ENCODE measurements around the gene TMEM234.
A peak's percentile ranks its signal among the peaks of the same experiment; 100 is the strongest.

The TMEM234 gene

DNA sequence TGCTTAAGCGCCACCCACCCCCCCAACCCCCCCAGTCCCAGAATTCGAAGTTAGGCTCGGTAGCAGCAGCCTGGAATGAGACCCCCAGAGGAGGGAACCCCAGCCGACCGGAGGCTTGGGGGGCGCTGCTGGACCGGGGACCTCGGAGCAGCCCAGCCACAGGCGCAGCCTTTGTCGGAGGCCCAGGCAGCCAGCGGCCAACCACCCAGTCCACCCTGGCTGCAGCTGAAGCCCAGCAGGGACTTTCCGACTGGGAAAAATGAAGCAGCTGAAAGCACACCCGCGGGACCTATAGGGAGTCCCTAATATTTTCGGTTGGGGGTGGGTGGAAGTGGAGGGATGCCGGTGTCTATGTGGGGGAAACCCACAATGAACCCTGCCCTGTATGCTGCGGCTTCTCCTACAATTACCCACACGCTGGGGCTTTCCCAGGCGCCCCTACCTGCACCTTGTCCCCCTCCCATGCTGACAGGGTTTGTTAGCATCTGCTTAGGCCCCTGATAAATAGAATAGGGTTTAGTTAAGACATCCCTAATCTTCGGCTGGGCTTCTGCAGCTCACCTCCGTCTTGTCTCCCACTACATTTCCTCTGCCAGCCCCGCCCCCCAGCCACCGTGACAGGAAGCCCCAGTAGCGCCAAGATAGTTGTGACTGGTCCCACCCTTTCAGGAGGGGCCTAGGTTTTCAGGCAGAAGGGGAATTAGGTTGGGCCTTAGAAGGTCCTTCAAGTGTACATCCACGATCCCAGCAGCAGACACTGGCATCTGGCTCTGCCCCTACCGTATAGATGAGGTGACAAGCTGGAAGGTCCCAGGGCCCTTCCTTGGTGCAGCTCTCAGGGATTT, 20.9 kb downstream of the TMEM234 start:
- no peaks in the 10 kb centered on the region for H3K9me3 ChIP-seq (ENCODE audit: low read length)
- H3K4me3 ChIP-seq (ENCODE audit: low read length) = peak overlapping the region; percentile 49
- H2AFZ ChIP-seq (ENCODE audit: low read depth, low read length) = peak overlapping the region; percentile 34
- peaks cover 15% of the 10 kb centered on the region for H3K36me3 ChIP-seq (ENCODE audit: insufficient read depth, low read length)
- peaks cover 36% of the 10 kb centered on the region for H3K4me1 ChIP-seq (ENCODE audit: insufficient read depth, low read length)
- H3K27me3 ChIP-seq (ENCODE audit: insufficient read depth, low read length) = no peaks in the 10 kb centered on the region

DNA sequence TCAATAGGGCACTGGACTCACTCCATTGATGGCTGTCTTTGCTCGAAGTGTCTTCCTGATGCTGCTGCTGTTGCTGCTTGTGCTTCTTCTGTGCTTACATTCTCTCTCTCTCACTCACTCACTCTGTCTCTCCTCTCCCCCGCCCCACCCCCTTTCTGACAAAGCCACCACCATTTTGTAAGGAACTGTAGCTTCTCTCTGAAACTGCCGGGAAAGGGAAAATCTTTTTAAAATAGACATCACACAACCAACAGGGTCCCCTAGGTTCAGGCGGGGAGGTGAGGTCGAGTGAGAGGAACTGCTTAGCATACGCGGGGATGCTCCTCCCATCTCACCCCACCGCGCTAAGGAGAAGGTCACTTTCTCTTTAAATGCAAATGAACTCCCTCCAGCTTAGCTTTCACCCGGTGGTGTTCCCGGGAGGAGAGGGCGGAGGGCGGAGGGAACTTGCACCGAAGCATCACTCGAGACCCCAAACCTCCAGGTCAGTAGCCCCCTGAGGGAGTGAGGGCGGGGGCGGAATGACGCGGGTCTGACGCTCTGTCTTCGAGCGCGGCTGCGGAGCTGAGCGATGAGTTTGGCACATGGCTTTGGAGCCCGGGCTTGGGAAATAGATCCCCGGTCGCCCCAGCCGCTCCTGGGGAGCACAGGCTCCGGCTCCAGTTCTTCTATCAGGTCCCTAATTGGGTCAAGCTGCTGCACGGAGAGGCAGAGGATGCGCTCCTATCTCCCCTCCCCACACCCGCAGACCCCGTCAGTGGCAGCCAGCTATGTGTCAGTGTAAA, 21.7 kb downstream of the TMEM234 start, which contains the start of gene CCDC28B:
Gene CCDC28B (plus strand): TSS at position 370 of the 785 bp plus-strand sequence. CDS start 1,341 bp downstream, outside the sequence.
- H3K36me3 ChIP-seq (ENCODE audit: insufficient read depth, low read length) = peaks cover 23% of the 10 kb centered on the region
- no peaks in the 10 kb centered on the region for H3K9me3 ChIP-seq (ENCODE audit: low read length)

GRCh38 chr1:32199717-32200072, 22.5 kb downstream of the TMEM234 start:
- Histone ChIP-seq H3K4me1 (ENCODE audit: insufficient read depth, low read length) (peaks cover 36% of the 10 kb centered on the region), H2AFZ (ENCODE audit: low read depth, low read length) (no peak overlapping the region), H3K9me3 (ENCODE audit: low read length) (no peaks in the 10 kb centered on the region), H3K36me3 (ENCODE audit: insufficient read depth, low read length) (peaks cover 30% of the 10 kb centered on the region), H3K4me3 (ENCODE audit: low read length) (peak overlapping the region; percentile 49), H3K27me3 (ENCODE audit: insufficient read depth, low read length) (no peaks in the 10 kb centered on the region)

More for the DNA sequence above, 21.7 kb downstream of the TMEM234 start, which contains the start of gene CCDC28B:
- peak within 1 kb of the TSS; percentile 58 for H2AFZ ChIP-seq (ENCODE audit: low read depth, low read length)
- H3K4me3 ChIP-seq (ENCODE audit: low read length) = peak within 1 kb of the TSS; percentile 49
- peaks cover 36% of the 10 kb centered on the region for H3K4me1 ChIP-seq (ENCODE audit: insufficient read depth, low read length)
- no peaks in the 10 kb centered on the region for H3K27me3 ChIP-seq (ENCODE audit: insufficient read depth, low read length)

- no peaks in the 10 kb centered on the region for H3K9me3 ChIP-seq (ENCODE audit: low read length)
- H3K36me3 ChIP-seq (ENCODE audit: insufficient read depth, low read length) = peaks cover 33% of the 10 kb centered on the region
- H2AFZ ChIP-seq (ENCODE audit: low read depth, low read length) = no peak overlapping the region
- no peak overlapping the region for H3K4me3 ChIP-seq (ENCODE audit: low read length)
- H3K4me1 ChIP-seq (ENCODE audit: insufficient read depth, low read length) = peaks cover 36% of the 10 kb centered on the region
- H3K27me3 ChIP-seq (ENCODE audit: insufficient read depth, low read length) = no peaks in the 10 kb centered on the region
Observed at GRCh38 chr1:32199043-32199716, 23.0 kb downstream of the TMEM234 start.

DNA sequence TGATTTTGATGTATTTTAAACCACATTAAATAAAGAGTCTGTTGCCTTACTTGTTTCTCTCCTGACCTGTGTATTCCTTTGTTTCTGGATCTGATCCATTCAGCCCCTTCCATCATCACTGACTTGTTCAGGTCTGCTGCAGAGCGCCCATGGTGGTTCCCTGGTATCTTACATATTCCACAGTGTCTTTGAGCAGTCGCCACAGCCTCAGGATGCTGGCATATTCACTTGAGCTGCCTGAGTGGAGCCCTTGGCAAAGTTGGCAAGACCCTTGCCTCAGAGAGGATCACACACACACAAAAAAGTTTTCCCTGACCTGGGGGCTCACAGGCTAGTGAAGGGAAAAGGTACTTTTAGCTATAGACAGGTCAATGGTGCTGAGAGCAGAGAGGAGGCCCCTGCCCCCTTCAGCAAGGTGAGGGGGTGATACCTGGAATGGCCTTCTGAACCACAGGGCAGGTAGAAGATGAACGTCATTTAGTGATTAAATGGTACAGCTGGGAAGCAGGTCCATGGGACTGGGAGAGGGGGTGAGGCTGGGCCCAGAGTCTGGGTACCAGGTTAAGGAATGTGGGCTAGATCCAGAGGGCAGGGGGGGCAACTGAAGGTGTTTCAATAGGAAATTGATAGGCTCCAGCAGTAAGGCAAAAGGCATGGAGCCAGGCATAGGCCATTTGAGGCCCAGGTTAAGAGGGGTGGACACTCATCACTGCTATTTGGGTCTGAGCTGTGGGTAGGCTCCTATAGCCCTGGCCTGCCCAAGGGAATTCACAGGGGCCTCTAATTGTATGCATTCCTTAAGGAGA, 23.7 kb downstream of the TMEM234 start:
- peaks cover 36% of the 10 kb centered on the region for H3K4me1 ChIP-seq (ENCODE audit: insufficient read depth, low read length)
- H3K9me3 ChIP-seq (ENCODE audit: low read length) = no peaks in the 10 kb centered on the region
- H3K27me3 ChIP-seq (ENCODE audit: insufficient read depth, low read length) = no peaks in the 10 kb centered on the region
- no peak overlapping the region for H2AFZ ChIP-seq (ENCODE audit: low read depth, low read length)
- peaks cover 39% of the 10 kb centered on the region for H3K36me3 ChIP-seq (ENCODE audit: insufficient read depth, low read length)
- H3K4me3 ChIP-seq (ENCODE audit: low read length) = no peak overlapping the region

DNA sequence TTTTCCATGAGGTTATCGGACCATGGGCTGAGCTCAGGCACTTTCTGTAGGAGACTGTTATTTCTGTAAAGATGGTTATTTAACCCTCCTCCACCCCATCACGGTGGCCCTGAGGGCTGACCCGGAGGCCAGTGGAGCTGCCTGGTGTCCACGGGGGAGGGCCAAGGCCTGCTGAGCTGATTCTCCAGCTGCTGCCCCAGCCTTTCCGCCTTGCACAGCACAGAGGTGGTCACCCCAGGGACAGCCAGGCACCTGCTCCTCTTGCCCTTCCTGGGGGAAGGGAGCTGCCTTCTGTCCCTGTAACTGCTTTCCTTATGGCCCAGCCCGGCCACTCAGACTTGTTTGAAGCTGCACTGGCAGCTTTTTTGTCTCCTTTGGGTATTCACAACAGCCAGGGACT, 24.3 kb downstream of the TMEM234 start:
- Histone ChIP-seq H3K4me3 (ENCODE audit: low read length) (no peak overlapping the region), H3K27me3 (ENCODE audit: insufficient read depth, low read length) (no peaks in the 10 kb centered on the region), H3K4me1 (ENCODE audit: insufficient read depth, low read length) (peaks cover 36% of the 10 kb centered on the region), H2AFZ (ENCODE audit: low read depth, low read length) (no peak overlapping the region), H3K9me3 (ENCODE audit: low read length) (no peaks in the 10 kb centered on the region), H3K36me3 (ENCODE audit: insufficient read depth, low read length) (peaks cover 45% of the 10 kb centered on the region)

DNA sequence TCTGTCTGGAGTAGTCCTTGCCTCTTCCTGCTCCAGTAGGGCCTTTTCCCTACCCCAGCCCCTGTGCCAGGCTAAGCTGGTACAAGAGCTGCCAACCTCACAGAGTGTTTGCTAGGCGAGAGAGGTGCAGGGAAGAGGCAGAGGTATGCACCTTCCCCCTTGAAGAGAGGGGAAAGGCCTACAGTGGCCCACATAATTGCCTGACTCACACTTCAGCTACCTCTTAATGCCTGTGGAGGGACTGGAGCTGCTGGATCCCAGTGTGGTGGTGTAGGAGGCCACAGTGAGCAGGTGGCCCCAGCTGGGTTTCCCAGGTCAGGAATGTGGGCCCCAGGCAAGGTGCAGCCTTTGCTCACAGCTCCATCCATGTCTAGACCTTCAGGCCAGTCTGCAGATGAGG, 25.1 kb downstream of the TMEM234 start:
- peaks cover 36% of the 10 kb centered on the region for H3K4me1 ChIP-seq (ENCODE audit: insufficient read depth, low read length)
- no peak overlapping the region for H3K4me3 ChIP-seq (ENCODE audit: low read length)
- no peaks in the 10 kb centered on the region for H3K9me3 ChIP-seq (ENCODE audit: low read length)
- no peaks in the 10 kb centered on the region for H3K27me3 ChIP-seq (ENCODE audit: insufficient read depth, low read length)
- peaks cover 53% of the 10 kb centered on the region for H3K36me3 ChIP-seq (ENCODE audit: insufficient read depth, low read length)
- H2AFZ ChIP-seq (ENCODE audit: low read depth, low read length) = no peak overlapping the region

GRCh38 chr1:32195972-32196823, 26.0 kb downstream of the TMEM234 start:
- Histone ChIP-seq H3K4me1 (ENCODE audit: insufficient read depth, low read length) (peaks cover 29% of the 10 kb centered on the region), H3K9me3 (ENCODE audit: low read length) (no peaks in the 10 kb centered on the region), H3K4me3 (ENCODE audit: low read length) (no peak overlapping the region), H3K36me3 (ENCODE audit: insufficient read depth, low read length) (peaks cover 62% of the 10 kb centered on the region), H2AFZ (ENCODE audit: low read depth, low read length) (no peak overlapping the region), H3K27me3 (ENCODE audit: insufficient read depth, low read length) (no peaks in the 10 kb centered on the region)

DNA sequence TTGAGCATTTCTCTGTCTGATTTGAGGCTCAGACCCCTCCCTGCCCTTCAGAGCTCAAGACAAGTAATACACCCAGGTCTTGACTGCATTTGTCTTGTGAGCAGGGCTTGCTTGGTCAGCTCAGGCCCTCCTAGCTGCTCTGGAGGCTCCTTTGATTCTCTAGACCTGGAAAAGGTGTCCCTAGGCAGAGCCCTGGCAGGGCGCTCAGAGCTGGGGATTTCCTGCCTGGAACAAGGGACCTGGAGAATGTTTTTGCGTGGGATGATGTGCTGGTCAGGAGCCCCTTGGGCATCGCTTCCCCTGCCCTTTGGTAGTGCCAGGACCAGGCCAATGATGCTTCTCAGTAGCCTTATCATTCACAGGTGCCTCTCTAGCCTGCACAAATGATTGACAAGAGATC, 26.6 kb downstream of the TMEM234 start:
- Histone ChIP-seq H2AFZ (ENCODE audit: low read depth, low read length) (no peak overlapping the region), H3K4me3 (ENCODE audit: low read length) (no peak overlapping the region), H3K9me3 (ENCODE audit: low read length) (no peaks in the 10 kb centered on the region), H3K36me3 (ENCODE audit: insufficient read depth, low read length) (peaks cover 66% of the 10 kb centered on the region), H3K4me1 (ENCODE audit: insufficient read depth, low read length) (peaks cover 27% of the 10 kb centered on the region), H3K27me3 (ENCODE audit: insufficient read depth, low read length) (no peaks in the 10 kb centered on the region)

- no peak overlapping the region for H3K4me3 ChIP-seq (ENCODE audit: low read length)
- no peaks in the 10 kb centered on the region for H3K27me3 ChIP-seq (ENCODE audit: insufficient read depth, low read length)
- H3K9me3 ChIP-seq (ENCODE audit: low read length) = no peaks in the 10 kb centered on the region
- no peak overlapping the region for H2AFZ ChIP-seq (ENCODE audit: low read depth, low read length)
- peaks cover 72% of the 10 kb centered on the region for H3K36me3 ChIP-seq (ENCODE audit: insufficient read depth, low read length)
- H3K4me1 ChIP-seq (ENCODE audit: insufficient read depth, low read length) = peaks cover 25% of the 10 kb centered on the region
Observed at GRCh38 chr1:32194984-32195383, 27.2 kb downstream of the TMEM234 start.

GRCh38 chr1:32192220-32192948, 29.8 kb downstream of the TMEM234 start:
- H3K36me3 ChIP-seq (ENCODE audit: insufficient read depth, low read length) = peaks cover 95% of the 10 kb centered on the region
- H2AFZ ChIP-seq (ENCODE audit: low read depth, low read length) = no peak overlapping the region
- peaks cover 2% of the 10 kb centered on the region for H3K4me1 ChIP-seq (ENCODE audit: insufficient read depth, low read length)
- no peaks in the 10 kb centered on the region for H3K27me3 ChIP-seq (ENCODE audit: insufficient read depth, low read length)
- no peaks in the 10 kb centered on the region for H3K9me3 ChIP-seq (ENCODE audit: low read length)
- no peak overlapping the region for H3K4me3 ChIP-seq (ENCODE audit: low read length)
